Ascending aorta (tissue), 2 donors: ENCODE results near the gene LMX1B. TPM values are rescaled to one million over a fixed set of nuclear protein-coding genes. Genes with fewer than 3 reads are reported as not detected.

Experiments
- DNase-seq, 2 donors: peaks; one replicate each; pipeline ENCODE4 v3.0.0-alpha.2; 2019; ENCODE audit warnings: low spot score in 2 of 2
- H3K27ac ChIP-seq, 2 donors: fragments of 200-600 bp; sonication (generic); one replicate each; pipeline ENCODE4 v1.5.1; 2016 to 2017; ENCODE audit warnings: mild to moderate bottlenecking in 1 of 2
- H3K27me3 ChIP-seq: fragments of 200-600 bp; sonication (generic); one replicate; pipeline ENCODE4 v1.5.1; 2017
- H3K36me3 ChIP-seq, 2 donors: fragments of 200-600 bp; sonication (generic); one replicate each; pipeline ENCODE4 v1.5.1; 2016
- H3K4me1 ChIP-seq, 2 donors: fragments of 200-600 bp; sonication (generic); one replicate each; pipeline ENCODE4 v1.5.1; 2016 to 2017; ENCODE audit warnings: mild to moderate bottlenecking in 1 of 2
- H3K4me3 ChIP-seq, 2 donors: fragments of 200-600 bp; sonication (generic); one replicate each; pipeline ENCODE4 v1.5.1; 2016 to 2017; ENCODE audit warnings: mild to moderate bottlenecking in 1 of 2
- H3K9me3 ChIP-seq, 2 donors: fragments of 200-600 bp; sonication (generic); one replicate each; pipeline ENCODE4 v1.5.1; 2016
- intact Hi-C: fragments of 100-400 bp; cut with DNase I; formaldehyde crosslinking; loops from one replicate; pipeline ENCODE4 v1.15.1; 2023
- total RNA-seq: library from RNA; depleted of rRNA; stranded (reverse); fragments of >200 nt; gene quantifications from one replicate; pipeline ENCODE4 v1.1.0, GENCODE V29; 2016
- TF ChIP-seq, protein P1 (sequence below), 3 experiments: fragments of 200-600 bp in 2 of 3; fragments of 450-650 bp in 1 of 3; sonication (generic) in 2 of 3; IDR thresholded peaks; one replicate each; pipeline ENCODE4 v1.5.1; 2016 to 2019; ENCODE audit warnings: antibody characterized with exemption in 3 of 3, mild to moderate bottlenecking in 1 of 3, moderate library complexity in 1 of 3

LMX1B gene
- total RNA-seq, 1 donor from 2014 or later = 1.9 TPM

DNA sequence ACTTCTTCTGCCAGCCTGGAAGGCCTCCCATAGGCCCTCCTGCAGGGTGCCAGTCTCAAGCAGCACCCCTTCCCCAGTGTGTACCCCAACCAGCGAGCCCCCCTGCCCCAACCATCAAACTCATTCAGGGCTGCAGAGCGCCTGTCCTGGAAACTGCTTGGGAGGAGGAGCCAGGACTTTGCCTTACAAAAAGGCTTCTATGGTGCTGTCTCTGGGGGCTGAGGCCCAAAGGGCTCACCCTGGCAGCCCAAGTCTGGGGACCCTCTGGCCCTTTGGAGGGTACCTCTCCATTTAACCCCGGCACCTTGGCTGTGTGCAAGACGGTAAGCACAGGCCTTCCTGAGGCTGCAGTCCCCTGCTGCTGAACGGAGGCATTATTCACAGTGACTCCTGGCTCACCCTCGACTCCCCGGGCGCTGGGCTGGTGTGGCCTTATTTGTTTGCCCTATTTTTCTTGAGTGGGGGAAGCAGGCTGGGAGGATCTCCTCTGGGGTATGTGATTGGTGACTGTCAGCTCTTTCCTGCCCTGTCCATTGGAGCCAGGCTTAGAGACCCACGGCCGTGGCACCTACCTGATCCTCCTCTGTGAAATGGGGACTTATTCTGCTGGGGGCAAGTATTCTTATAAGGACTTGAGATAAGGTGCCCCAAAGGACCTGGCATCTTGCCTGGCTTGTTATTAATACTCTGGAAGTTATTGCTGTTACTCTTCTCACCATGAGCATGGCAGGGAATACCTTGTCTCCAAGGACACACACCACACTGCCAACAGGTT, 5.8 kb downstream of the LMX1B start:
- no peak for DNase-seq
- H3K9me3 ChIP-seq = no peaks in the 10 kb centered on the region
- intact Hi-C loops = no loop called here
- TF ChIP-seq, protein P1, sequence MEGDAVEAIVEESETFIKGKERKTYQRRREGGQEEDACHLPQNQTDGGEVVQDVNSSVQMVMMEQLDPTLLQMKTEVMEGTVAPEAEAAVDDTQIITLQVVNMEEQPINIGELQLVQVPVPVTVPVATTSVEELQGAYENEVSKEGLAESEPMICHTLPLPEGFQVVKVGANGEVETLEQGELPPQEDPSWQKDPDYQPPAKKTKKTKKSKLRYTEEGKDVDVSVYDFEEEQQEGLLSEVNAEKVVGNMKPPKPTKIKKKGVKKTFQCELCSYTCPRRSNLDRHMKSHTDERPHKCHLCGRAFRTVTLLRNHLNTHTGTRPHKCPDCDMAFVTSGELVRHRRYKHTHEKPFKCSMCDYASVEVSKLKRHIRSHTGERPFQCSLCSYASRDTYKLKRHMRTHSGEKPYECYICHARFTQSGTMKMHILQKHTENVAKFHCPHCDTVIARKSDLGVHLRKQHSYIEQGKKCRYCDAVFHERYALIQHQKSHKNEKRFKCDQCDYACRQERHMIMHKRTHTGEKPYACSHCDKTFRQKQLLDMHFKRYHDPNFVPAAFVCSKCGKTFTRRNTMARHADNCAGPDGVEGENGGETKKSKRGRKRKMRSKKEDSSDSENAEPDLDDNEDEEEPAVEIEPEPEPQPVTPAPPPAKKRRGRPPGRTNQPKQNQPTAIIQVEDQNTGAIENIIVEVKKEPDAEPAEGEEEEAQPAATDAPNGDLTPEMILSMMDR (IDR thresholded peaks at IDR 0.05) = no peak
- no peaks in the 10 kb centered on the region for H3K36me3 ChIP-seq
- no peak overlapping the region for H3K27ac ChIP-seq
- no peak overlapping the region for H3K4me3 ChIP-seq
- H3K4me1 ChIP-seq = peaks cover 0 to 2% of the 10 kb centered on the region in 2 donors
- H3K27me3 ChIP-seq = peaks cover 18% of the 10 kb centered on the region

GRCh38 chr9:126620478-126620877, 6.8 kb downstream of the LMX1B start:
- intact Hi-C loops = no loop called here
- TF ChIP-seq, protein P1 (IDR thresholded peaks at IDR 0.05) = no peak
- H3K4me1 ChIP-seq = peaks cover 0 to 1% of the 10 kb centered on the region in 2 donors
- peaks cover 22% of the 10 kb centered on the region for H3K27me3 ChIP-seq
- H3K4me3 ChIP-seq = no peak overlapping the region
- H3K9me3 ChIP-seq = no peaks in the 10 kb centered on the region
- DNase-seq = no peak
- H3K27ac ChIP-seq = no peak overlapping the region
- H3K36me3 ChIP-seq = no peaks in the 10 kb centered on the region

GRCh38 chr9:126621061-126621918, 7.6 kb downstream of the LMX1B start:
- intact Hi-C loops = no loop called here
- Histone ChIP-seq H3K4me1 (peaks cover 0 to 3% of the 10 kb centered on the region in 2 donors), H3K9me3 (no peaks in the 10 kb centered on the region), H3K27ac (no peak overlapping the region), H3K36me3 (no peaks in the 10 kb centered on the region), H3K27me3 (peaks cover 23% of the 10 kb centered on the region), H3K4me3 (no peak overlapping the region)
- TF ChIP-seq, protein P1 (IDR thresholded peaks at IDR 0.05) = no peak
- no peak for DNase-seq

- Histone ChIP-seq H3K27me3 (peaks cover 23% of the 10 kb centered on the region), H3K36me3 (no peaks in the 10 kb centered on the region), H3K9me3 (no peaks in the 10 kb centered on the region), H3K4me1 (peaks cover 0 to 3% of the 10 kb centered on the region in 2 donors), H3K4me3 (no peak overlapping the region), H3K27ac (no peak overlapping the region)
- TF ChIP-seq, protein P1 (IDR thresholded peaks at IDR 0.05) = no peak
- no peak for DNase-seq
- intact Hi-C loops = no loop called here
Measured at GRCh38 chr9:126621919-126622735, 8.4 kb downstream of the LMX1B start.

DNA sequence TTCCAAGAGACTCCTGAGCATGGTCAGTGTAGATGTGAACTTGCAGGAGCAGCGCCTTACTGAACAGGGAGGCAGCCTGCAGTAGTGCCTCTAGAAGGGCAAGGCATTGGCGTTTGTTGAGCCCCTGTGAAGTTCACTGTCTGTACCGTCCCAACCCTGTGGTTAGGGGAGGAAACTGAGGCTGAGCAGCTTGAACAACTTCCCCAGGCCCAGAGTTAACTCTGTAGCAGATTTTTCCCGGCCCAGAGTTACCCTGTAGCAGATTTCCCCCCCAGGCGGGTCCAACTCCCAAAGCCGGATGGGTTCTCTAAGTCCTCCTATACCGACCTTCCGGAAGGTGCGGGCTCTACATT, 9.6 kb downstream of the LMX1B start:
- H3K9me3 ChIP-seq = no peaks in the 10 kb centered on the region
- intact Hi-C loops = no loop called here
- H3K27ac ChIP-seq = no peak overlapping the region
- no peaks in the 10 kb centered on the region for H3K36me3 ChIP-seq
- H3K4me1 ChIP-seq = peaks cover 0 to 3% of the 10 kb centered on the region in 2 donors
- peaks cover 23% of the 10 kb centered on the region for H3K27me3 ChIP-seq
- TF ChIP-seq, protein P1 (IDR thresholded peaks at IDR 0.05) = no peak
- no peak overlapping the region for H3K4me3 ChIP-seq
- no peak for DNase-seq
